Suppressor macrophage treated with lipopolysaccharide for 4 hours (primary cell): ENCODE data around the gene MAGI1.

Source experiments
- DNase-seq: peaks from one replicate; pipeline ENCODE4 v3.0.0-alpha.2; 2020

The MAGI1 gene

DNA sequence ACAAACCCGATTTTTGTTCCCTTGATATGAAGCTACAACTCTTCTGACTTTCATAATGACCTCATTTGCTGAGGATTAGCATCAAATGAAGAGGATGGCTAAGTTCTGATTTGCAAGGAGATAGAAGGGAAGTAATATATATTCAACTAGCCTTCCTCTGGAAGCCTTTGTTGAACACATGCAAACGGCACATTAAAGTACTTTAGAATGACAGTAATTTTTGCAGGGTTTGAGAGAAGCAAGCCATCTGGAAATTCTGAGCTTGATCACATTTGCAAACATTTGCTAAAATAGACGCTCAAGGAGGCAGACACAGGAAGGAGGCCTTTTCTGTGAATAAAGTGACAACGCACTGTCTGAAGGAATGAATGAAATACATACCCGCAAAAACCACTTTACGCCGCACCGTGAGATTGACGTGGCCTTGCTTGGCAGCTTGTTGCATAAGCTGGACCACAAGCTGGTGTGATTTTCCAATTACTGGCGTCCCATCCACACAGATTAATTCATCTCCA, 657.2 kb downstream of the MAGI1 start:
- no peak for DNase-seq

- no peak for DNase-seq
Observed at GRCh38 chr3:65379223-65379622, 659.5 kb downstream of the MAGI1 start.

- no peak for DNase-seq
Observed at GRCh38 chr3:65377637-65378036, 661.1 kb downstream of the MAGI1 start.

DNA sequence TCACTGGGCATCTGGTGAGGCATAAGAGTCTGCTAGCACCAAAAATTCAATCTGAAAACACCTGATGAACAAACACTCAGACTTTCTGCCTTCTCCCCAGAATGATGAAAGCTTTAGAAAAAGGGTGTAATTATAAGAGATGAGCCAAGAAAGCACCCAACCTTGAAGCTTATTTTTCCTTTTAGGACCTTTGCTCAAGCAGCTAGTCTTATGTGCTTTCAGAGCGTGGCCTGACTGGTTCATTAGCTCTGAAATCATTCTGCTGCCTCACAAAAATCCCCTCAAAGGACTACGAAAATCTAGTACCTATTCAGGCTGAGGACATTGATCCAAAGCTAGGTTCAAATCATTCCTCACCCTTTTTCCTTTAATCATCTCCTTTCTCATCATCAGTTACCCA, 662.3 kb downstream of the MAGI1 start:
- DNase-seq = no peak

GRCh38 chr3:65371053-65371452, 667.7 kb downstream of the MAGI1 start:
- no peak for DNase-seq

DNA sequence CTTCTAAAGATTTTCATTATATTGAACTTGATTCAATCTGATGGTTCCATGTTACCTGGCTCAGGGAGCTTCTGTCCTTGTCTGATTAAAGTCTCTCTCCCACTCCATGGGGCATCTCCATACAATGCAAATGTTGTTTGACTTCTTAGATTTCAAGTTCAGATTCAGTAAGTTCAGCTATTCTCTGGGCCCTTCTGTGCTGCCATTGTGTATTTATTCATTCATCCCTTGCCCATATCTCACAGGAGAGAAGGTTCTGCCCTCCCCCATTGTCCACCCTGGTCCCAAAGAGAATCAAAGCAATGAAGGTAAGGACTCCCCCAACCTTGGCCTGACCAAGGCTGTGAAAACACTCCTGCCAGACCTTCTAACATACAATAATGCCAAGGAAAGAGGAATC, 669.9 kb downstream of the MAGI1 start:
- no peak for DNase-seq

DNA sequence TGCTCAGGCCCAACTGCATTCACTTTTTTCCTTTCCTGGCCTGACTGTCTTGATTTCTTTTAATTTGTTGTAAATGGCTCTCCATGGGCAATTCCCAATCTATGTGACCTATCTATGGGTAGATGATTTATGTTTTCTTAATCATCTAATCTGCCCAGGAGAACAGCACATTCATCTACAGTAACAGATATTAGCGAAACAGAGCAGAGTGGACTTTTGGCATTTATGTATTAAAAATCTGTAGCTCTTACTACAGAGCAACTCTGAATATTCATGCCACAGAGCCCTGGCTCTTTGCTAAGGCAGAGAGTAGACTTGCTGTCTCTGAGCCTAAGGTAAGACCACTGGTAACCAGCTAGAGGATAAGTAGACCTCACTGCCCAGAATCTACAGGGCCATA, 676.0 kb downstream of the MAGI1 start:
- no peak for DNase-seq

- no peak for DNase-seq
Observed at GRCh38 chr3:65361448-65361847, 677.3 kb downstream of the MAGI1 start.

- no peak for DNase-seq
Observed at GRCh38 chr3:65356331-65357248, 682.1 kb downstream of the MAGI1 start.

- DNase-seq = no peak
Observed at GRCh38 chr3:65354880-65355279, 683.8 kb downstream of the MAGI1 start.

- DNase-seq = no peak
Observed at GRCh38 chr3:65352951-65353350, 685.8 kb downstream of the MAGI1 start.

GRCh38 chr3:65351753-65352152, 687.0 kb downstream of the MAGI1 start:
- no peak for DNase-seq

GRCh38 chr3:65350801-65351476, 687.8 kb downstream of the MAGI1 start:
- no peak for DNase-seq

GRCh38 chr3:65348398-65348995, 690.2 kb downstream of the MAGI1 start:
- no peak for DNase-seq

GRCh38 chr3:65347166-65347565, 691.6 kb downstream of the MAGI1 start:
- DNase-seq = no peak

DNA sequence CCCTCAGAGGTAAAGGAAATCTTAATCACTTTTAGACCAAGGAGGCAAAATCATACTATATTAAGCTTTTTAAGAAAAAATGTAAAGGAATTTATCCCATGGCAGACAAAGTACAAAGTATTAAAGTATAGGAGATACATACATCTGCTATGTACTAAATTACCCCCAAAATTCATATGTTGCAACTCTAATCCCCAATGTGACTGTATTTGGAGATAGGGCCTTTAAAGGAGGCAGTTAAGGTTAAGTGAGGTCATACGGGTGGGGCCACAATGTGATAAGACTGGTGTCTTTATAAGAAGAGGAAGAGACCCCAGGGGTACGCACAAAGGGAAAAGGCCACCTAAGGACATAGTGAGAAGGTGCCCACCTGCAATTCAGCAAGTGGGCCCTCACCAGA, 693.9 kb downstream of the MAGI1 start:
- no peak for DNase-seq

DNA sequence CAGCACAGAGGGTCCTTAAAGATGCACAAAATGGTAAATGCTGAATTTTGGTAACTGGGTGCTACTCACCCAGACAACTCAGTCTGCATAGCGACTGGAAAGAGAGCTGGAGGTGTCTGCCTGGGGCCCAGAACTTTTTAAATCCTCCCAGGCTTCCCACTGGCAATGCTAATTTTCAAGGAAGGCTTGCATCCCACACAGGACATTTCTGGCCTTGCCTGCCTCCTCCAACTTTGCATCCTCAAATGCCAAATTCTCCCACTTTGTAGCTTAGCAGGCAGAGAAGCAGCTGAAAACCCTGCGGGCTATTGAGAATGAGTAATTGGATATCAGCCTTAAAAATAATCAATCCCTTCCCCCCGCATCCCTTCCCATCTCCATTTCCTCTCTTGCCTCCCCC, 694.3 kb downstream of the MAGI1 start:
- DNase-seq = no peak

- no peak for DNase-seq
Observed at GRCh38 chr3:65343736-65344135, 695.0 kb downstream of the MAGI1 start.

GRCh38 chr3:65343026-65343425, 695.7 kb downstream of the MAGI1 start:
- no peak for DNase-seq

DNA sequence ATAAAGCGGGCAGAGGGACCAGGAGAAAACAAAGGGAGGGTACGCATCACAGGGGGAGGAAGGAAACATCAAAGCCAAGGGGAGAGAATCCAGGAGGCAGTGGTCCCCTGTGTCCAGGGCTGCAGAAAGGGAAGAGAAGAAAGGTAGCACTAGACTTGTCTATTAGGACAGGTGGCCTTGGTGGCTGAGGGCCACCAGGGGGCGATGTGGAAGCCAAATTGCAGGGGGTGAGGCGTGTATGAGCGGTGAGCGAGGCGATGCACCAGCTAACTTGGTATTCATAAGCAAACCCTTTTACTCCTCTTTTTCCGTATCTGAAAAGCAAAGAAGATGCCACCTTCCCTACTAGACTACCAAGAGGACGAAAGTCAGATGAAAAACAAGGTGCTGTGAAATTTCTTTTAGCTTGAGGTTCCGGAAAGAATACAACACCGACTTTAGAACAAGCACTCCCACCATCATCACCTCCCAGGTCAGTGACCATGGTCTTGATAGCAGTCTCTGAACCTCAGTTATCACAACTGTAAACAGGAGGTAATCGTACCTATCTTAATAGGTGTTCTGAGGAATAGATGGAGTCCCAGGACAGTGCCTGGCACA, 696.5 kb downstream of the MAGI1 start:
- peak; percentile 41 for DNase-seq

- no peak for DNase-seq
Observed at GRCh38 chr3:65339192-65339740, 699.5 kb downstream of the MAGI1 start.

- DNase-seq = no peak
Observed at GRCh38 chr3:65338571-65338970, 700.1 kb downstream of the MAGI1 start.

DNA sequence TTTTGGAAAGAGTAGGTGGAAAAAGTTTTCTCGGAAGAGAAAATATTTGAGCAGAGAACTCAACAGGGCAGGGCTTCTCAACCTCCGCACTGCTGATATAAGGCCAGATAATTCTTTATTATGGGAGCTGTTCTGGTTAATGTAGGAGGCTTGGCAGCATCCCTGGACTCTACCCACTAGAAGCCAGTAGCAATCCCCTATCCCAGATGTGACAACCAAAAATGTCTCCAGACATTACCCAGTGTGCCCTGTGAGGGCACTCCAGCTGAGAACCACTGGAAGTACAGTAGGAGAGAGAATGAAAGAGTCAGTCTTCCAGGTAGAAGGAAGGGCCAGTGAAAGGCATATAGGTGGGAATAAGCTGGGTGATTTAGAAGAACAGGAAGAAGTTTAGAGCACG, 703.1 kb downstream of the MAGI1 start:
- DNase-seq = no peak
